ENCODE measurements around the gene SLC1A2. TPM values are rescaled to one million over a fixed set of nuclear protein-coding genes. Genes with fewer than 3 reads are reported as not detected.

Gene SLC1A2
- total RNA-seq, 1 experiment from 2014 or later = 0.50 TPM

- Mint-ChIP-seq H3K36me3 (ENCODE audit: insufficient read depth in 1 of 3, low read depth in 3 of 3) (no peaks in the 10 kb centered on the region), H3K4me1 (no peaks in the 10 kb centered on the region), H3K4me3 (no peak overlapping the region), H3K9me3 (no peaks in the 10 kb centered on the region), H3K27ac (no peak overlapping the region), H3K27me3 (ENCODE audit: low read depth) (peaks cover 2% of the 10 kb centered on the region)
- H2BK120ac ChIP-seq (ENCODE audit: low read depth, low read length, poor library complexity, severe bottlenecking) = no peak overlapping the region
- H3K9me3 ChIP-seq (ENCODE audit: control insufficient read depth, low read depth, low read length) = no peaks in the 10 kb centered on the region
- no peak overlapping the region for H2BK12ac ChIP-seq (ENCODE audit: insufficient read length, low read depth, low read length)
- H3K14ac ChIP-seq (ENCODE audit: insufficient read depth, low read length) = no peak overlapping the region
- H3K4ac ChIP-seq (ENCODE audit: low read depth, low read length) = no peak overlapping the region
- no peak for TF ChIP-seq CTCF (conservative IDR thresholded peaks at IDR 0.05)
- H3K18ac ChIP-seq (ENCODE audit: insufficient read length, low read depth, low read length) = no peak overlapping the region
- no peak overlapping the region for H3K9ac ChIP-seq (ENCODE audit: extremely low read depth, insufficient read length, low read length)
- DNase-seq = no peak
- no peak overlapping the region for H4K5ac ChIP-seq (ENCODE audit: insufficient read length, low read depth, low read length)
- H4K20me1 ChIP-seq (ENCODE audit: control insufficient read depth, insufficient read depth, insufficient read length) = no peaks in the 10 kb centered on the region
- H3K23me2 ChIP-seq (ENCODE audit: insufficient read length, low read depth, low read length, poor library complexity, severe bottlenecking) = no peaks in the 10 kb centered on the region
- no peak overlapping the region for H3K23ac ChIP-seq (ENCODE audit: insufficient read length, low read depth, low read length)
- H2AFZ ChIP-seq (ENCODE audit: low read length) = no peak overlapping the region
- H3K27ac ChIP-seq (ENCODE audit: insufficient read length, low read depth, low read length) = no peak overlapping the region
- no peak overlapping the region for H3K56ac ChIP-seq (ENCODE audit: insufficient read length, low read depth, low read length)
- H3K4me2 ChIP-seq (ENCODE audit: insufficient read depth, insufficient read length, low read length) = no peak overlapping the region
- H3K79me1 ChIP-seq (ENCODE audit: insufficient read depth, low read depth, low read length, poor library complexity, severe bottlenecking) = no peaks in the 10 kb centered on the region
- H2BK5ac ChIP-seq (ENCODE audit: insufficient read length, low read length) = no peak overlapping the region
- H3K27me3 ChIP-seq (ENCODE audit: insufficient read depth, low read length) = no peaks in the 10 kb centered on the region
- WGBS (ENCODE audit: extremely low coverage, insufficient read length, low lambda C conversion rate) = no CpG with 5 or more reads among the region's 6 CpGs
- no peaks in the 10 kb centered on the region for H3K4me1 ChIP-seq (ENCODE audit: insufficient read depth, low read length)
- no peak overlapping the region for H3T11ph ChIP-seq (ENCODE audit: low read length)
- H4K8ac ChIP-seq (replicated peaks; ENCODE audit: insufficient read length, low read depth, low read length) = no peak overlapping the region
- H2BK20ac ChIP-seq (ENCODE audit: low read depth, low read length, poor library complexity, severe bottlenecking) = no peak overlapping the region
- H3K79me2 ChIP-seq (ENCODE audit: insufficient read depth, low read length) = no peaks in the 10 kb centered on the region
- H2BK15ac ChIP-seq (ENCODE audit: low read depth, low read length) = no peak overlapping the region
- H2AK5ac ChIP-seq (ENCODE audit: insufficient read length, low read length) = no peak overlapping the region
- no peak overlapping the region for H4K91ac ChIP-seq (ENCODE audit: insufficient read length, low read depth, low read length)
Observed at GRCh38 chr11:35377262-35377661, 42.1 kb downstream of the SLC1A2 start.

Data from H9 (cell line).